Measurements from ENCODE around the gene VAV1. TPM values are rescaled to one million over a fixed set of nuclear protein-coding genes. Genes with fewer than 3 reads are reported as not detected.

VAV1 gene
- total RNA-seq, 4 donors from 2014 or later = 4.0 to 16.2 (median 5.8) TPM

GRCh38 chr19:6894313-6894712 lies 121.8 kb downstream of the VAV1 start:
- Histone ChIP-seq H3K36me3 (no peaks in the 10 kb centered on the region), H3K4me3 (no peak overlapping the region), H3K27ac (no peak overlapping the region), H3K27me3 (no peaks in the 10 kb centered on the region), H3K9me3 (peaks cover 0 to 49% (median 0%) of the 10 kb centered on the region in 4 donors), H3K4me1 (no peaks in the 10 kb centered on the region)
- TF ChIP-seq POLR2A (IDR thresholded peaks at IDR 0.05) (no peak), CTCF (IDR thresholded peaks at IDR 0.05) (no peak), EP300 (IDR thresholded peaks at IDR 0.05) (no peak)
- WGBS, 2 donors = 78 to 100% methylated on average over 1 of the region's 1 CpG
- no peak for DNase-seq (ENCODE audit: low spot score in 2 of 2)

- DNase-seq (ENCODE audit: low spot score in 2 of 2) = no peak
- no peaks in the 10 kb centered on the region for H3K27me3 ChIP-seq
- no peaks in the 10 kb centered on the region for H3K4me1 ChIP-seq
- TF ChIP-seq POLR2A (IDR thresholded peaks at IDR 0.05) (no peak), EP300 (IDR thresholded peaks at IDR 0.05) (no peak), CTCF (IDR thresholded peaks at IDR 0.05) (no peak)
- H3K9me3 ChIP-seq = peaks cover 0 to 80% (median 10%) of the 10 kb centered on the region in 4 donors
- no peak overlapping the region for H3K4me3 ChIP-seq
- H3K27ac ChIP-seq = no peak overlapping the region
- no peaks in the 10 kb centered on the region for H3K36me3 ChIP-seq
These were observed 130.9 kb downstream of the VAV1 start for GRCh38 chr19:6903446-6903845.

GRCh38 chr19:6906559-6907060 lies 134.1 kb downstream of the VAV1 start:
- DNase-seq (ENCODE audit: low spot score in 2 of 2) = no peak
- Histone ChIP-seq H3K4me1 (no peaks in the 10 kb centered on the region), H3K27ac (no peak overlapping the region), H3K27me3 (no peaks in the 10 kb centered on the region), H3K9me3 (peaks cover 0 to 55% (median 9%) of the 10 kb centered on the region in 4 donors), H3K36me3 (no peaks in the 10 kb centered on the region), H3K4me3 (no peak overlapping the region)
- 50 to 51% methylated on average over 3 of the region's 3 CpGs for WGBS, 2 donors
- TF ChIP-seq EP300 (IDR thresholded peaks at IDR 0.05) = no peak
- TF ChIP-seq POLR2A (IDR thresholded peaks at IDR 0.05) = no peak
- no peak for TF ChIP-seq CTCF (IDR thresholded peaks at IDR 0.05)

Other genes with a start within 250 kb of the VAV1 start
- gene TNFSF9, start 241.7 kb upstream of the VAV1 start, total RNA-seq = 1 to 10 TPM in 2 of 4 donors, under 1 TPM in 1, not detected in 1; 0.66 to 1.3 (median 1.2) TPM
- under 1 TPM in 1 of 4 donors, not detected in 3; 0.87 TPM for gene CD70, start 181.6 kb upstream of the VAV1 start, total RNA-seq
- gene TNFSF14, start 102.5 kb upstream of the VAV1 start, total RNA-seq = 1 to 10 TPM; 1.3 to 8.4 (median 5.2) TPM
- gene C3, start 52.1 kb upstream of the VAV1 start, total RNA-seq = 1,000 to 10,000 TPM in 1 of 4 donors, 100 to 1,000 TPM in 3; 256 to 1,128 (median 733) TPM
- 10 to 100 TPM; 53.4 to 79.2 (median 65.9) TPM for gene GPR108, start 35.1 kb upstream of the VAV1 start, total RNA-seq
- 100 to 1,000 TPM in 3 of 4 donors, 10 to 100 TPM in 1; 96.1 to 148 (median 110) TPM for gene TRIP10, start 33.0 kb upstream of the VAV1 start, total RNA-seq
- 1 to 10 TPM in 1 of 4 donors, under 1 TPM in 2, not detected in 1; 0.39 to 4.2 (median 0.44) TPM for gene SH2D3A, start 5.3 kb upstream of the VAV1 start, total RNA-seq
- 1 to 10 TPM in 1 of 4 donors, under 1 TPM in 2, not detected in 1; 0.20 to 1.7 (median 0.21) TPM for gene ADGRE1, start 114.9 kb downstream of the VAV1 start, total RNA-seq
- gene MBD3L2B, start 248.7 kb downstream of the VAV1 start, total RNA-seq = not detected

Measured in tibial nerve (tissue), 4 donors.